ENCODE measurements around the gene VCP. TPM values are rescaled to one million over a fixed set of nuclear protein-coding genes. Genes with fewer than 3 reads are reported as not detected.

The VCP gene
- total RNA-seq, 1 experiment from 2014 or later, result 170 TPM

- Histone ChIP-seq H3K9me2 (ENCODE audit: insufficient read depth) (no peaks in the 10 kb centered on the region), H3K36me3 (ENCODE audit: control insufficient read depth in 1 of 2, insufficient read depth in 2 of 2, low read length in 2 of 2) (no peaks in the 10 kb centered on the region), H3K79me2 (ENCODE audit: insufficient read depth, low read length) (no peaks in the 10 kb centered on the region), H2AFZ (ENCODE audit: low read depth, low read length, poor library complexity, severe bottlenecking) (no peak overlapping the region), H3K4me1 (ENCODE audit: control insufficient read depth in 1 of 2, insufficient read depth in 2 of 2, low read length in 2 of 2) (peaks cover 31 to 60% of the 10 kb centered on the region in 2 experiments), H3K27ac (ENCODE audit: low read depth, low read length) (peak overlapping the region; percentile 54), H3K27me3 (ENCODE audit: insufficient read depth, low read length) (no peaks in the 10 kb centered on the region), H3K9ac (ENCODE audit: low read length) (peak overlapping the region; percentile 76), H4K20me1 (ENCODE audit: insufficient read depth) (no peaks in the 10 kb centered on the region), H3K9me3 (ENCODE audit: control insufficient read depth in 1 of 2, insufficient read depth in 1 of 2, low read depth in 1 of 2, low read length in 2 of 2) (no peaks in the 10 kb centered on the region), H3K4me2 (ENCODE audit: low read length) (peak overlapping the region; percentile 88), H3K4me3 (replicated peaks in 1 of 2; ENCODE audit: low read depth in 1 of 2, low read length in 2 of 2) (peak overlapping the region; percentile 74 to 84)
- ChIA-PET RAD21 (ENCODE audit: low non-redundant PET in 1 of 2, low total read pairs in 2 of 2, uncharacterized antibody in 2 of 2, unreplicated experiment in 2 of 2) (no interaction called here), POLR2A (interaction anchor here (1.0 to 2.0 kb wide), 3 partner anchors 8 to 39 kb away, joined by 4 to 11 read pairs (median 4); partner anchors contain the start of genes PIGO, STOML2 and VCP), CTCF (interaction anchor here (1.1 to 2.0 kb wide), 4 partner anchors 15 to 493 kb away, joined by 3 to 7 read pairs (median 4); partner anchors contain the start of gene PIGO)
- intact Hi-C loops (cut with micrococcal nuclease), result loop anchor here (2.0 to 10.0 kb wide), 2 partner anchors 38 to 544 kb away; partner anchors contain the start of genes CCDC107, RMRP, SIT1 and VCP
- TF ChIP-seq SIN3A (IDR thresholded peaks at IDR 0.05; ENCODE audit: low read depth) (no peak), POLR2AphosphoS5 (IDR thresholded peaks at IDR 0.05; ENCODE audit: low read depth, low read length) (peak; percentile 47), POLR2A (IDR thresholded peaks at IDR 0.05; ENCODE audit: borderline replicate concordance, extremely low read depth, insufficient read depth, insufficient read length) (no peak)
- DNase-seq (ENCODE audit: low read depth, low spot score) (peak; percentile 98), ATAC-seq (peak; percentile 75)
- no TSS peak for BruUV-seq (replicated peaks)
Measured at GRCh38 chr9:35111001-35111933, 38.8 kb upstream of the VCP start.

GRCh38 chr9:35110327-35110761 lies 37.9 kb upstream of the VCP start:
- H4K20me1 ChIP-seq (ENCODE audit: insufficient read depth), result no peaks in the 10 kb centered on the region
- H3K4me3 ChIP-seq (replicated peaks in 1 of 2; ENCODE audit: low read depth in 1 of 2, low read length in 2 of 2), result peak overlapping the region; percentile 74 to 84
- BruUV-seq (replicated peaks), result no TSS peak
- peak overlapping the region; percentile 88 for H3K4me2 ChIP-seq (ENCODE audit: low read length)
- no peaks in the 10 kb centered on the region for H3K79me2 ChIP-seq (ENCODE audit: insufficient read depth, low read length)
- no peaks in the 10 kb centered on the region for H3K9me2 ChIP-seq (ENCODE audit: insufficient read depth)
- ChIA-PET POLR2A (interaction anchor here (1.5 kb wide), 1 partner anchor 38 kb away, joined by 4 read pairs; the partner anchor contains the start of gene VCP), RAD21 (ENCODE audit: low non-redundant PET in 1 of 2, low total read pairs in 2 of 2, uncharacterized antibody in 2 of 2, unreplicated experiment in 2 of 2) (no interaction called here), CTCF (interaction anchor here (1.2 kb wide), 1 partner anchor 14 kb away, joined by 4 read pairs; the partner anchor contains the start of gene PIGO)
- ATAC-seq (peak; percentile 13; the same call in 1 of the 2 replicates), DNase-seq (ENCODE audit: low read depth, low spot score) (no peak)
- no peaks in the 10 kb centered on the region for H3K9me3 ChIP-seq (ENCODE audit: control insufficient read depth in 1 of 2, insufficient read depth in 1 of 2, low read depth in 1 of 2, low read length in 2 of 2)
- H3K4me1 ChIP-seq (ENCODE audit: control insufficient read depth in 1 of 2, insufficient read depth in 2 of 2, low read length in 2 of 2), result peaks cover 30 to 50% of the 10 kb centered on the region in 2 experiments
- TF ChIP-seq, protein P1, sequence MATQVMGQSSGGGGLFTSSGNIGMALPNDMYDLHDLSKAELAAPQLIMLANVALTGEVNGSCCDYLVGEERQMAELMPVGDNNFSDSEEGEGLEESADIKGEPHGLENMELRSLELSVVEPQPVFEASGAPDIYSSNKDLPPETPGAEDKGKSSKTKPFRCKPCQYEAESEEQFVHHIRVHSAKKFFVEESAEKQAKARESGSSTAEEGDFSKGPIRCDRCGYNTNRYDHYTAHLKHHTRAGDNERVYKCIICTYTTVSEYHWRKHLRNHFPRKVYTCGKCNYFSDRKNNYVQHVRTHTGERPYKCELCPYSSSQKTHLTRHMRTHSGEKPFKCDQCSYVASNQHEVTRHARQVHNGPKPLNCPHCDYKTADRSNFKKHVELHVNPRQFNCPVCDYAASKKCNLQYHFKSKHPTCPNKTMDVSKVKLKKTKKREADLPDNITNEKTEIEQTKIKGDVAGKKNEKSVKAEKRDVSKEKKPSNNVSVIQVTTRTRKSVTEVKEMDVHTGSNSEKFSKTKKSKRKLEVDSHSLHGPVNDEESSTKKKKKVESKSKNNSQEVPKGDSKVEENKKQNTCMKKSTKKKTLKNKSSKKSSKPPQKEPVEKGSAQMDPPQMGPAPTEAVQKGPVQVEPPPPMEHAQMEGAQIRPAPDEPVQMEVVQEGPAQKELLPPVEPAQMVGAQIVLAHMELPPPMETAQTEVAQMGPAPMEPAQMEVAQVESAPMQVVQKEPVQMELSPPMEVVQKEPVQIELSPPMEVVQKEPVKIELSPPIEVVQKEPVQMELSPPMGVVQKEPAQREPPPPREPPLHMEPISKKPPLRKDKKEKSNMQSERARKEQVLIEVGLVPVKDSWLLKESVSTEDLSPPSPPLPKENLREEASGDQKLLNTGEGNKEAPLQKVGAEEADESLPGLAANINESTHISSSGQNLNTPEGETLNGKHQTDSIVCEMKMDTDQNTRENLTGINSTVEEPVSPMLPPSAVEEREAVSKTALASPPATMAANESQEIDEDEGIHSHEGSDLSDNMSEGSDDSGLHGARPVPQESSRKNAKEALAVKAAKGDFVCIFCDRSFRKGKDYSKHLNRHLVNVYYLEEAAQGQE (IDR thresholded peaks at IDR 0.05; ENCODE audit: low read depth), result no peak
- TF ChIP-seq POLR2AphosphoS5 (IDR thresholded peaks at IDR 0.05; ENCODE audit: low read depth, low read length) (0 out of 2 replicates have a peak, but pooled peaks have one; percentile 12), SIN3A (IDR thresholded peaks at IDR 0.05; ENCODE audit: low read depth) (no peak), CEBPB (IDR thresholded peaks at IDR 0.05; ENCODE audit: low read depth) (no peak), EZH2 (IDR thresholded peaks at IDR 0.05) (no peak), EGR1 (IDR thresholded peaks at IDR 0.05; ENCODE audit: low read depth) (no peak)
- no peaks in the 10 kb centered on the region for H3K27me3 ChIP-seq (ENCODE audit: insufficient read depth, low read length)
- H3K27ac ChIP-seq (ENCODE audit: low read depth, low read length), result peak overlapping the region; percentile 51
- no peaks in the 10 kb centered on the region for H3K36me3 ChIP-seq (ENCODE audit: control insufficient read depth in 1 of 2, insufficient read depth in 2 of 2, low read length in 2 of 2)
- intact Hi-C loops (cut with micrococcal nuclease), result loop anchor here (2.0 to 10.0 kb wide), 2 partner anchors 38 to 544 kb away; partner anchors contain the start of genes CCDC107, RMRP, SIT1 and VCP
- H3K9ac ChIP-seq (ENCODE audit: low read length), result peak overlapping the region; percentile 76
- H2AFZ ChIP-seq (ENCODE audit: low read depth, low read length, poor library complexity, severe bottlenecking), result no peak overlapping the region
